Hematopoietic multipotent progenitor cell treated with erythropoietin and hydrocortisone succinate and interleukin-3 and kit ligand, for 8 days (in vitro differentiated cells): ENCODE data around the gene NRXN2.
A peak's percentile ranks its signal among the peaks of the same experiment; 100 is the strongest.

Source experiments
- DNase-seq: peaks from one replicate; pipeline ENCODE4 v3.0.0-alpha.2; 2015

NRXN2 gene

GRCh38 chr11:64742889-64743590, 20.0 kb upstream of the NRXN2 start:
- DNase-seq, result peak; percentile 41

- DNase-seq, result peak; percentile 48
Observed at GRCh38 chr11:64742087-64742888, 19.3 kb upstream of the NRXN2 start.

- DNase-seq, result no peak
Observed at GRCh38 chr11:64741375-64742086, 18.5 kb upstream of the NRXN2 start.

GRCh38 chr11:64739871-64740270, 16.9 kb upstream of the NRXN2 start:
- DNase-seq, result no peak

- no peak for DNase-seq
Observed at GRCh38 chr11:64736654-64737053, 13.7 kb upstream of the NRXN2 start.

GRCh38 chr11:64735725-64736259, 12.8 kb upstream of the NRXN2 start:
- DNase-seq, result no peak

GRCh38 chr11:64734811-64735724, 12.1 kb upstream of the NRXN2 start:
- DNase-seq, result no peak

GRCh38 chr11:64731601-64732000, 8.6 kb upstream of the NRXN2 start:
- DNase-seq, result no peak

- DNase-seq, result no peak
Observed at GRCh38 chr11:64729851-64730382, 6.9 kb upstream of the NRXN2 start.

GRCh38 chr11:64728757-64729365, 5.9 kb upstream of the NRXN2 start:
- DNase-seq, result no peak

GRCh38 chr11:64726867-64727530, 4.0 kb upstream of the NRXN2 start:
- no peak for DNase-seq

GRCh38 chr11:64726211-64726641, 3.2 kb upstream of the NRXN2 start:
- no peak for DNase-seq

GRCh38 chr11:64724863-64725532, 2.0 kb upstream of the NRXN2 start:
- no peak for DNase-seq

GRCh38 chr11:64723907-64724862, 1.2 kb upstream of the NRXN2 start:
- DNase-seq, result no peak

- no peak for DNase-seq
Observed at GRCh38 chr11:64722141-64723065, 594 bp downstream of the NRXN2 start.

GRCh38 chr11:64721359-64721699, 1.7 kb downstream of the NRXN2 start:
- DNase-seq, result no peak

GRCh38 chr11:64720640-64721358, 2.2 kb downstream of the NRXN2 start:
- DNase-seq, result no peak
